Endodermal cell (in vitro differentiated cells): ENCODE data around the gene NRXN3. TPM values are rescaled to one million over a fixed set of nuclear protein-coding genes. Genes with fewer than 3 reads are reported as not detected.

Experiments
- DNase-seq: peaks from one replicate; pipeline ENCODE4 v3.0.0-alpha.2; 2017
- H3K27ac ChIP-seq: 2 replicates; pipeline ENCODE4 v1.5.1; 2013; ENCODE audit warnings: mild to moderate bottlenecking, low read depth, low read length, moderate library complexity
- H3K27me3 ChIP-seq: 2 replicates; pipeline ENCODE4 v1.6.1; 2013; ENCODE audit warnings: mild to moderate bottlenecking, low read length, moderate library complexity; ENCODE audit not compliant: insufficient read depth, control insufficient read depth, poor library complexity, severe bottlenecking
- H3K36me3 ChIP-seq: 2 replicates; pipeline ENCODE4 v1.7.0; 2013; ENCODE audit warnings: mild to moderate bottlenecking, low read length, moderate library complexity; ENCODE audit not compliant: control insufficient read depth, insufficient read depth
- H3K4me1 ChIP-seq: one replicate; pipeline ENCODE4 v1.7.0; 2013; ENCODE audit warnings: low read length; ENCODE audit not compliant: control insufficient read depth, insufficient read depth
- H3K4me3 ChIP-seq: 2 replicates; pipeline ENCODE4 v1.5.1; 2013; ENCODE audit warnings: mild to moderate bottlenecking, low read length, moderate library complexity
- H3K9ac ChIP-seq: 2 replicates; pipeline ENCODE4 v1.6.1; 2013; ENCODE audit warnings: mild to moderate bottlenecking, low read length, moderate library complexity; ENCODE audit not compliant: poor library complexity, severe bottlenecking; ENCODE audit errors: extremely low read depth
- H3K9me3 ChIP-seq: 2 replicates; pipeline ENCODE4 v1.6.1; 2013; ENCODE audit warnings: mild to moderate bottlenecking, low read length, moderate library complexity; ENCODE audit not compliant: control insufficient read depth
- H3K27ac Mint-ChIP-seq: 2 replicates; pipeline ENCODE4 v1.8.0; 2020; ENCODE audit warnings: mixed read lengths
- H3K27me3 Mint-ChIP-seq: 2 replicates; pipeline ENCODE4 v1.8.0; 2021; ENCODE audit warnings: mild to moderate bottlenecking, mixed read lengths; ENCODE audit not compliant: insufficient read depth
- H3K36me3 Mint-ChIP-seq: 2 replicates; pipeline ENCODE4 v1.8.0; 2020; ENCODE audit warnings: low read depth, mixed read lengths
- H3K4me1 Mint-ChIP-seq: 2 replicates; pipeline ENCODE4 v1.8.0; 2020; ENCODE audit warnings: mixed read lengths
- H3K4me3 Mint-ChIP-seq: 2 replicates; pipeline ENCODE4 v1.8.0; 2020; ENCODE audit warnings: mild to moderate bottlenecking, moderate library complexity, mixed read lengths
- H3K9me3 Mint-ChIP-seq: 2 replicates; pipeline ENCODE4 v1.8.0; 2020; ENCODE audit warnings: mild to moderate bottlenecking, mixed read lengths
- WGBS, 2 experiments: methylation state at CpG; one replicate each; pipeline versions ENCODE4 v1.1.5 to v1.1.7; 2013; ENCODE audit warnings: missing lambda C conversion rate in 2 of 2, mixed read lengths in 1 of 2; ENCODE audit not compliant: insufficient coverage in 1 of 2, insufficient read length in 1 of 2; 5-methylcytosine and 5-hydroxymethylcytosine counted together
- total RNA-seq, 2 donors: library from RNA; stranded (reverse); fragmentation: NEBNext Ultra II Directional in 1 of 2; extraction: Animal tissue kit (Norgen Biotek cat#: 25700) in 1 of 2; gene quantifications; 2 replicates in 1 of 2; 3 replicates in 1 of 2; pipeline ENCODE4 v1.2.1, GENCODE V29; 2021
- TF ChIP-seq, protein P1 (sequence below): fragments of 200-600 bp; sonication (generic); conservative IDR thresholded peaks from 2 replicates; pipeline ENCODE4 v1.5.0; 2021; ENCODE audit warnings: antibody characterized with exemption, mild to moderate bottlenecking

The NRXN3 gene
- total RNA-seq, 2 donors from 2014 or later, result 20.9 to 21.4 TPM

GRCh38 chr14:79544698-79545070 is 1374.5 kb downstream of the NRXN3 start:
- Mint-ChIP-seq H3K27me3 (peaks cover 12% of the 10 kb centered on the region), H3K4me3 (no peak overlapping the region), H3K36me3 (no peaks in the 10 kb centered on the region), H3K9me3 (no peaks in the 10 kb centered on the region), H3K4me1 (peaks cover 79% of the 10 kb centered on the region), H3K27ac (no peak overlapping the region)
- Histone ChIP-seq H3K4me3 (no peak overlapping the region), H3K9me3 (no peaks in the 10 kb centered on the region), H3K27ac (no peak overlapping the region), H3K4me1 (peaks cover 9% of the 10 kb centered on the region), H3K9ac (no peak overlapping the region), H3K27me3 (no peaks in the 10 kb centered on the region), H3K36me3 (no peaks in the 10 kb centered on the region)
- no peak for DNase-seq
- TF ChIP-seq, protein P1, sequence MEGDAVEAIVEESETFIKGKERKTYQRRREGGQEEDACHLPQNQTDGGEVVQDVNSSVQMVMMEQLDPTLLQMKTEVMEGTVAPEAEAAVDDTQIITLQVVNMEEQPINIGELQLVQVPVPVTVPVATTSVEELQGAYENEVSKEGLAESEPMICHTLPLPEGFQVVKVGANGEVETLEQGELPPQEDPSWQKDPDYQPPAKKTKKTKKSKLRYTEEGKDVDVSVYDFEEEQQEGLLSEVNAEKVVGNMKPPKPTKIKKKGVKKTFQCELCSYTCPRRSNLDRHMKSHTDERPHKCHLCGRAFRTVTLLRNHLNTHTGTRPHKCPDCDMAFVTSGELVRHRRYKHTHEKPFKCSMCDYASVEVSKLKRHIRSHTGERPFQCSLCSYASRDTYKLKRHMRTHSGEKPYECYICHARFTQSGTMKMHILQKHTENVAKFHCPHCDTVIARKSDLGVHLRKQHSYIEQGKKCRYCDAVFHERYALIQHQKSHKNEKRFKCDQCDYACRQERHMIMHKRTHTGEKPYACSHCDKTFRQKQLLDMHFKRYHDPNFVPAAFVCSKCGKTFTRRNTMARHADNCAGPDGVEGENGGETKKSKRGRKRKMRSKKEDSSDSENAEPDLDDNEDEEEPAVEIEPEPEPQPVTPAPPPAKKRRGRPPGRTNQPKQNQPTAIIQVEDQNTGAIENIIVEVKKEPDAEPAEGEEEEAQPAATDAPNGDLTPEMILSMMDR, result no peak
- WGBS, 2 experiments, result 97% methylated on average over 1 of the region's 1 CpG; no CpG with 5 or more reads in 1 of the 2 experiments

DNA sequence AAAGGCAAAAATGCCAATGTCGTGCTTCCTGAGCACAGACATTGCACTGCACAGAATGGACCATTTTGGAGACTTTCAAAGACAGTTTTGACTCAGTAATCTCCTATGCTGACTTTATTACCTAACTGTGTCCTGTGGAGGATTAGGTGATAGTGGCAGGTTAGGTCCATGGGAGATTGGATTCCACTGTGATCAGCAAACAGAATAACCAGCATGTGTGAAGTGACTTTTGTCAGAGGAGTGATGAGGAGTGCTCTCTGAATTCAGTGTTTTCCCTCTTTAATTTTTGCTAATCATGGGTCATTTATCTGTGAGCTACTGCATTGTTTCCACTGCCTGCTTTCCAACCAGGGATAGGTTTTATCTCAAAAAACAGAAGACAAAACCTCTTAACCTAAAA is 1378.7 kb downstream of the NRXN3 start:
- Histone ChIP-seq H3K27ac (no peak overlapping the region), H3K27me3 (peaks cover 14% of the 10 kb centered on the region), H3K4me1 (peaks cover 18% of the 10 kb centered on the region), H3K36me3 (no peaks in the 10 kb centered on the region), H3K4me3 (no peak overlapping the region), H3K9me3 (no peaks in the 10 kb centered on the region), H3K9ac (no peak overlapping the region)
- WGBS, 2 experiments, result 68% methylated on average over 1 of the region's 1 CpG; no CpG with 5 or more reads in 1 of the 2 experiments
- Mint-ChIP-seq H3K9me3 (no peaks in the 10 kb centered on the region), H3K27ac (peak overlapping the region; percentile 66), H3K4me3 (no peak overlapping the region), H3K27me3 (peaks cover 24% of the 10 kb centered on the region), H3K4me1 (peaks cover 82% of the 10 kb centered on the region), H3K36me3 (no peaks in the 10 kb centered on the region)
- TF ChIP-seq, protein P1, result no peak
- peak; percentile 60 for DNase-seq

- H3K9me3 Mint-ChIP-seq, result no peaks in the 10 kb centered on the region
- H3K27me3 Mint-ChIP-seq, result peaks cover 29% of the 10 kb centered on the region
- H3K27ac Mint-ChIP-seq, result peak overlapping the region; percentile 61
- H3K9ac ChIP-seq, result no peak overlapping the region
- H3K36me3 ChIP-seq, result no peaks in the 10 kb centered on the region
- DNase-seq, result no peak
- peaks cover 81% of the 10 kb centered on the region for H3K4me1 Mint-ChIP-seq
- peaks cover 19% of the 10 kb centered on the region for H3K4me1 ChIP-seq
- no peak overlapping the region for H3K4me3 Mint-ChIP-seq
- H3K36me3 Mint-ChIP-seq, result no peaks in the 10 kb centered on the region
- H3K4me3 ChIP-seq, result no peak overlapping the region
- H3K27ac ChIP-seq, result no peak overlapping the region
- H3K27me3 ChIP-seq, result peaks cover 21% of the 10 kb centered on the region
- TF ChIP-seq, protein P1, result no peak
- no peaks in the 10 kb centered on the region for H3K9me3 ChIP-seq
- WGBS, 2 experiments, result 71 to 88% methylated on average over 2 to 5 of the region's 5 CpGs
Measured at GRCh38 chr14:79549515-79549914, 1379.3 kb downstream of the NRXN3 start.
